ENCODE results near the gene NSG1. TPM values are rescaled to one million over a fixed set of nuclear protein-coding genes. Genes with fewer than 3 reads are reported as not detected.

Gene NSG1
- total and polyA plus RNA-seq, 2 donors, result 2.6 to 7.6 TPM

DNA sequence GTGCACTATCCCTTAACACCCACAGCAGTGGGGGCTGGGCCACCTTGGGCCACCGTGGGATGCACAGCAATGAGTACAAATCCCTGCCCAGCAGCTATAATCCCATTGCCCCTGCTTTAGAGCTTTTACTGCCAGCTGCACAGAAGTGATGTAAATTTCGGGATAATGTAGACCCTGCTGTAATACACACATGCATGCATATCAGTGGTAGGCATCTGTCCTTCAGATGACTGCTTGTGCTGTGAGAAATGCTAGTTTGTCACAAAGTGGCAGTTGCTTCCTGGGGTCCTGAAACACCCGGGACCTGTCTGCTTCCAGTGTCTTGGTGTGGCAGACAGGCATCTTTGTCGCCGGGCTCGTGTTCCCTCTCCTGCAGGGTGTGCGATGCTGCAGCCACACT is 14.1 kb downstream of the NSG1 start:
- H3K9me3 ChIP-seq (ENCODE audit: control insufficient read depth in 2 of 2, insufficient read depth in 1 of 2, low read length in 1 of 2), result peaks cover 1 to 2% of the 10 kb centered on the region in 2 donors
- WGBS, result 77% methylated on average over 7 of the region's 7 CpGs
- no peak overlapping the region for H3K27ac ChIP-seq (ENCODE audit: low read depth in 1 of 2, low read length in 1 of 2)
- H3K4me3 ChIP-seq (ENCODE audit: low read length in 2 of 2), result no peak overlapping the region
- H3K4me1 ChIP-seq (ENCODE audit: control insufficient read depth in 2 of 2, insufficient read depth in 2 of 2, low read length in 2 of 2), result no peaks in the 10 kb centered on the region
- H3K36me3 ChIP-seq (ENCODE audit: control insufficient read depth in 2 of 2, insufficient read depth in 2 of 2, low read length in 1 of 2), result peaks cover 0 to 6% of the 10 kb centered on the region in 2 donors
- H3K27me3 ChIP-seq (ENCODE audit: control insufficient read depth in 2 of 2, insufficient read depth in 1 of 2, low read length in 1 of 2), result peaks cover 0 to 16% of the 10 kb centered on the region in 2 donors
- DNase-seq (ENCODE audit: low read depth in 6 of 9, low spot score in 9 of 9), result no peak

- H3K36me3 ChIP-seq (ENCODE audit: control insufficient read depth in 2 of 2, insufficient read depth in 2 of 2, low read length in 1 of 2), result no peaks in the 10 kb centered on the region
- no peak for DNase-seq (ENCODE audit: low read depth in 6 of 9, low spot score in 9 of 9)
- H3K27ac ChIP-seq (ENCODE audit: low read depth in 1 of 2, low read length in 1 of 2), result no peak overlapping the region
- H3K4me3 ChIP-seq (ENCODE audit: low read length in 2 of 2), result no peak overlapping the region
- 78% methylated on average over 13 of the region's 13 CpGs for WGBS
- no peaks in the 10 kb centered on the region for H3K4me1 ChIP-seq (ENCODE audit: control insufficient read depth in 2 of 2, insufficient read depth in 2 of 2, low read length in 2 of 2)
- H3K27me3 ChIP-seq (ENCODE audit: control insufficient read depth in 2 of 2, insufficient read depth in 1 of 2, low read length in 1 of 2), result peaks cover 0 to 2% of the 10 kb centered on the region in 2 donors
- peaks cover 1 to 2% of the 10 kb centered on the region in 2 donors for H3K9me3 ChIP-seq (ENCODE audit: control insufficient read depth in 2 of 2, insufficient read depth in 1 of 2, low read length in 1 of 2)
Measured at GRCh38 chr4:4402966-4403365, 16.1 kb downstream of the NSG1 start.

- H3K4me1 ChIP-seq (ENCODE audit: control insufficient read depth in 2 of 2, insufficient read depth in 2 of 2, low read length in 2 of 2), result no peaks in the 10 kb centered on the region
- no peak overlapping the region for H3K4me3 ChIP-seq (ENCODE audit: low read length in 2 of 2)
- no peak for DNase-seq (ENCODE audit: low read depth in 6 of 9, low spot score in 9 of 9)
- peaks cover 0 to 1% of the 10 kb centered on the region in 2 donors for H3K9me3 ChIP-seq (ENCODE audit: control insufficient read depth in 2 of 2, insufficient read depth in 1 of 2, low read length in 1 of 2)
- H3K27me3 ChIP-seq (ENCODE audit: control insufficient read depth in 2 of 2, insufficient read depth in 1 of 2, low read length in 1 of 2), result peaks cover 0 to 5% of the 10 kb centered on the region in 2 donors
- no peak overlapping the region for H3K27ac ChIP-seq (ENCODE audit: low read depth in 1 of 2, low read length in 1 of 2)
- WGBS, result 89% methylated on average over 15 of the region's 15 CpGs
- H3K36me3 ChIP-seq (ENCODE audit: control insufficient read depth in 2 of 2, insufficient read depth in 2 of 2, low read length in 1 of 2), result no peaks in the 10 kb centered on the region
Measured at GRCh38 chr4:4405358-4405962, 18.6 kb downstream of the NSG1 start.

- Histone ChIP-seq H3K36me3 (ENCODE audit: control insufficient read depth in 2 of 2, insufficient read depth in 2 of 2, low read length in 1 of 2) (no peaks in the 10 kb centered on the region), H3K9me3 (ENCODE audit: control insufficient read depth in 2 of 2, insufficient read depth in 1 of 2, low read length in 1 of 2) (no peaks in the 10 kb centered on the region), H3K27me3 (ENCODE audit: control insufficient read depth in 2 of 2, insufficient read depth in 1 of 2, low read length in 1 of 2) (peaks cover 0 to 5% of the 10 kb centered on the region in 2 donors), H3K4me3 (ENCODE audit: low read length in 2 of 2) (no peak overlapping the region), H3K27ac (ENCODE audit: low read depth in 1 of 2, low read length in 1 of 2) (no peak overlapping the region), H3K4me1 (ENCODE audit: control insufficient read depth in 2 of 2, insufficient read depth in 2 of 2, low read length in 2 of 2) (no peaks in the 10 kb centered on the region)
- no peak for DNase-seq (ENCODE audit: low read depth in 6 of 9, low spot score in 9 of 9)
- WGBS, result 90% methylated on average over 28 of the region's 28 CpGs
Measured at GRCh38 chr4:4406455-4407298, 19.8 kb downstream of the NSG1 start.

GRCh38 chr4:4407299-4408131 is 20.6 kb downstream of the NSG1 start:
- no peaks in the 10 kb centered on the region for H3K36me3 ChIP-seq (ENCODE audit: control insufficient read depth in 2 of 2, insufficient read depth in 2 of 2, low read length in 1 of 2)
- H3K27ac ChIP-seq (ENCODE audit: low read depth in 1 of 2, low read length in 1 of 2), result no peak overlapping the region
- H3K9me3 ChIP-seq (ENCODE audit: control insufficient read depth in 2 of 2, insufficient read depth in 1 of 2, low read length in 1 of 2), result no peaks in the 10 kb centered on the region
- H3K27me3 ChIP-seq (ENCODE audit: control insufficient read depth in 2 of 2, insufficient read depth in 1 of 2, low read length in 1 of 2), result peaks cover 0 to 5% of the 10 kb centered on the region in 2 donors
- no peak overlapping the region for H3K4me3 ChIP-seq (ENCODE audit: low read length in 2 of 2)
- no peaks in the 10 kb centered on the region for H3K4me1 ChIP-seq (ENCODE audit: control insufficient read depth in 2 of 2, insufficient read depth in 2 of 2, low read length in 2 of 2)
- no peak for DNase-seq (ENCODE audit: low read depth in 6 of 9, low spot score in 9 of 9)
- WGBS, result 93% methylated on average over 19 of the region's 19 CpGs

DNA sequence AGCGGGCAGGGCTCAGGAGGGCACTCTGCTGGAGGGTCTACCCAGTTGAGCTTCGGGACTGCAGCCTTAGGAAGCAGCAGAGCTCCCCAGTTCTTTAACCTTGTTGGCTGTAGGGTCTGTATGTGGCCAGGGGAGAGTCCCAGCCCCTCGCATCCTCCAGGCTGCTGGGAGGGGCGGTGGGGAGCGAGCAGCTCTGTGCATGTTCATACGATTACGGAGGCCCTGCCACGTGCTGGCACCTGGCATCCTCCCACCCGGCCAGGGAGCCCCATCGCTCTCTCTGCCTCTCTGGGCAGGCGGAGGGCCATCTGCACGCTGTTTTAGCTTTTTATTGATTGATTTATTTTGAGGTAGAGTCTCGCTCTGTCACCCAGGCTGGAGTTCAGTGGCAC is 21.2 kb downstream of the NSG1 start:
- H3K4me1 ChIP-seq (ENCODE audit: control insufficient read depth in 2 of 2, insufficient read depth in 2 of 2, low read length in 2 of 2), result no peaks in the 10 kb centered on the region
- no peak for DNase-seq (ENCODE audit: low read depth in 6 of 9, low spot score in 9 of 9)
- H3K36me3 ChIP-seq (ENCODE audit: control insufficient read depth in 2 of 2, insufficient read depth in 2 of 2, low read length in 1 of 2), result no peaks in the 10 kb centered on the region
- H3K4me3 ChIP-seq (ENCODE audit: low read length in 2 of 2), result no peak overlapping the region
- no peaks in the 10 kb centered on the region for H3K9me3 ChIP-seq (ENCODE audit: control insufficient read depth in 2 of 2, insufficient read depth in 1 of 2, low read length in 1 of 2)
- 86% methylated on average over 13 of the region's 13 CpGs for WGBS
- peaks cover 0 to 5% of the 10 kb centered on the region in 2 donors for H3K27me3 ChIP-seq (ENCODE audit: control insufficient read depth in 2 of 2, insufficient read depth in 1 of 2, low read length in 1 of 2)
- no peak overlapping the region for H3K27ac ChIP-seq (ENCODE audit: low read depth in 1 of 2, low read length in 1 of 2)

GRCh38 chr4:4408576-4409335 is 21.9 kb downstream of the NSG1 start:
- 91% methylated on average over 23 of the region's 23 CpGs for whole genome bisulfite sequencing
- Histone ChIP-seq H3K4me3 (ENCODE audit: low read length in 2 of 2) (no peak overlapping the region), H3K27me3 (ENCODE audit: control insufficient read depth in 2 of 2, insufficient read depth in 1 of 2, low read length in 1 of 2) (peaks cover 0 to 5% of the 10 kb centered on the region in 2 donors), H3K36me3 (ENCODE audit: control insufficient read depth in 2 of 2, insufficient read depth in 2 of 2, low read length in 1 of 2) (no peaks in the 10 kb centered on the region), H3K9me3 (ENCODE audit: control insufficient read depth in 2 of 2, insufficient read depth in 1 of 2, low read length in 1 of 2) (no peaks in the 10 kb centered on the region), H3K4me1 (ENCODE audit: control insufficient read depth in 2 of 2, insufficient read depth in 2 of 2, low read length in 2 of 2) (no peaks in the 10 kb centered on the region), H3K27ac (ENCODE audit: low read depth in 1 of 2, low read length in 1 of 2) (no peak overlapping the region)
- no peak for DNase-seq (ENCODE audit: low read depth in 6 of 9, low spot score in 9 of 9)

DNA sequence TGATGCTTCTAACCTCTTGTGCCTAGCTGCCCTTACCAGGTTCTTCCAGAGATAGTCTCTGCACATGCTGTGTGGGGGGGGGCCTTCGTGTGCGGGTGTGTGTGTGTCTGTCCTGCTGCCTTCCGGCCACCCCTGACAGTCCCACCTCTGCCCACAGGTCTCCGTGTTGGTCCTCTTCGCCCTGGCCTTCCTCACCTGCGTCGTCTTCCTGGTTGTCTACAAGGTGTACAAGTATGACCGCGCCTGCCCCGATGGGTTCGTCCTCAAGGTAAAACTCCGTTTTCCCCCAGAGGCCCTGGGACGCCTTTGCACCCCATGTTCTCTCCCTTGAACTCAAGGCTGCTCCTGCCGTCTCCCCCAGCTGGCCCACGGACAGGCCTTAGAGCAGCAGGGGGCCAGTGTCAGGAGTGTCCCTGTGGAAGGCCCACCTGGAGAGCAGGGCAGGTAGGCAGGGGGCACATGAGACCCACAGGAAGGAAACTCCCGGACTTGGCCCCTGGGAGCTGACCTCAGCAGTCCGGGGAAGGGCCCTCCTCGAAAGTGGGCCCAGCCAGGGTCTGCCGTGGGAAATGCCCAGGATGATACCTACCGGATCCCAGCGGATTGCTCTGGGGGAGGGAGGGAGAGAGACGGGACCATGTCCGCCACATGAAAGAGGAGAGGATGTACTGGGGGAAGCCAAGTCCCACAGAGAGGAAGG is 22.7 kb downstream of the NSG1 start:
- H3K36me3 ChIP-seq (ENCODE audit: control insufficient read depth in 2 of 2, insufficient read depth in 2 of 2, low read length in 1 of 2), result no peaks in the 10 kb centered on the region
- H3K27me3 ChIP-seq (ENCODE audit: control insufficient read depth in 2 of 2, insufficient read depth in 1 of 2, low read length in 1 of 2), result peaks cover 0 to 5% of the 10 kb centered on the region in 2 donors
- H3K4me3 ChIP-seq (ENCODE audit: low read length in 2 of 2), result no peak overlapping the region
- no peak overlapping the region for H3K27ac ChIP-seq (ENCODE audit: low read depth in 1 of 2, low read length in 1 of 2)
- DNase-seq (ENCODE audit: low read depth in 6 of 9, low spot score in 9 of 9), result no peak
- H3K4me1 ChIP-seq (ENCODE audit: control insufficient read depth in 2 of 2, insufficient read depth in 2 of 2, low read length in 2 of 2), result no peaks in the 10 kb centered on the region
- WGBS, result 92% methylated on average over 23 of the region's 23 CpGs
- no peaks in the 10 kb centered on the region for H3K9me3 ChIP-seq (ENCODE audit: control insufficient read depth in 2 of 2, insufficient read depth in 1 of 2, low read length in 1 of 2)
